ENCODE results near the gene ZNF782.

- TF ChIP-seq POLR2A (IDR thresholded peaks at IDR 0.05) (no peak), CTCF (IDR thresholded peaks at IDR 0.05) (no peak), EP300 (IDR thresholded peaks at IDR 0.05) (no peak)
Measured at GRCh38 chr9:96888591-96888990, 34.3 kb upstream of the ZNF782 start.
